NB4 (cell line): Measurements from ENCODE around the gene SYCP2.

ENCODE experiments used
- DNase-seq: peaks from one replicate; pipeline ENCODE4 v3.0.0; 2010; ENCODE audit warnings: low read depth
- H3K4me3 ChIP-seq: one replicate; pipeline ENCODE4 v1.5.1; 2011; ENCODE audit warnings: mild to moderate bottlenecking, low read depth, low read length, moderate library complexity
- CTCF ChIP-seq: IDR thresholded peaks from one replicate; pipeline ENCODE4 v1.5.1; 2012; ENCODE audit warnings: low read depth, low read length
- MAX ChIP-seq: IDR thresholded peaks from 2 replicates; pipeline ENCODE4 v1.6.1; 2011; ENCODE audit warnings: low read depth, low read length
- MYC ChIP-seq: IDR thresholded peaks from 2 replicates; pipeline ENCODE4 v1.6.1; 2011; ENCODE audit warnings: low read depth, low read length
- POLR2A ChIP-seq: IDR thresholded peaks from 2 replicates; pipeline ENCODE4 v1.6.1; 2011; ENCODE audit warnings: mild to moderate bottlenecking; ENCODE audit not compliant: insufficient read length; ENCODE audit errors: extremely low read depth

The SYCP2 gene

GRCh38 chr20:59820204-59821041 is 113.0 kb downstream of the SYCP2 start:
- DNase-seq: no peak
- TF ChIP-seq MYC (no peak), CTCF (no peak), MAX (no peak), POLR2A (no peak)
- no peak overlapping the region for H3K4me3 ChIP-seq

GRCh38 chr20:59819496-59820203 is 113.8 kb downstream of the SYCP2 start:
- H3K4me3 ChIP-seq: no peak overlapping the region
- TF ChIP-seq POLR2A: no peak
- no peak for TF ChIP-seq MAX
- no peak for TF ChIP-seq CTCF
- no peak for TF ChIP-seq MYC
- DNase-seq: no peak

- no peak for DNase-seq
- no peak for TF ChIP-seq POLR2A
- no peak for TF ChIP-seq MAX
- no peak overlapping the region for H3K4me3 ChIP-seq
Observed at GRCh38 chr20:59818911-59819310, 114.5 kb downstream of the SYCP2 start.

- TF ChIP-seq MYC: no peak
- no peak for TF ChIP-seq POLR2A
- TF ChIP-seq MAX: no peak
- no peak for TF ChIP-seq CTCF
- no peak for DNase-seq
- no peak overlapping the region for H3K4me3 ChIP-seq
Observed at GRCh38 chr20:59817846-59818615, 115.4 kb downstream of the SYCP2 start.

- no peak for DNase-seq
- TF ChIP-seq POLR2A (no peak), CTCF (no peak), MAX (no peak), MYC (no peak)
- H3K4me3 ChIP-seq: no peak overlapping the region
Observed at GRCh38 chr20:59817406-59817805, 116.0 kb downstream of the SYCP2 start.
